Brain microvascular endothelial cell (primary cell): ENCODE results near the gene SLC6A20.

Experiments used
- DNase-seq: peaks from one replicate; pipeline ENCODE4 v3.0.0-alpha.2; 2020
- H3K27ac ChIP-seq: fragments of 250-450 bp; sonication (Bioruptor Pico); 2 replicates; pipeline ENCODE4 v1.5.1; 2020; ENCODE audit warnings: mild to moderate bottlenecking, moderate library complexity
- H3K27me3 ChIP-seq: fragments of 250-450 bp; sonication (Bioruptor Pico); replicated peaks from 2 replicates; pipeline ENCODE4 v1.5.1; 2020; ENCODE audit warnings: mild to moderate bottlenecking
- H3K36me3 ChIP-seq: fragments of 250-450 bp; sonication (Bioruptor Pico); replicated peaks from 2 replicates; pipeline ENCODE4 v1.5.1; 2020; ENCODE audit warnings: mild to moderate bottlenecking
- H3K4me3 ChIP-seq: 2 replicates; pipeline ENCODE4 v1.5.1; 2011; ENCODE audit warnings: low read depth, mild to moderate bottlenecking, control low read depth, low read length, moderate library complexity
- in situ Hi-C: cut with HindIII; loops from 2 replicates; pipeline ENCODE4 v1.10.0; 2017; ENCODE audit warnings: low sequenced_read_pairs, low pct_ligation_motif_present
- TF ChIP-seq, protein P1 (sequence below): IDR thresholded peaks from 2 replicates; pipeline ENCODE4 v1.5.1; 2011; ENCODE audit warnings: low read depth, mild to moderate bottlenecking, moderate library complexity, low read length, control low read depth, inconsistent platforms; ENCODE audit errors: missing control alignments

Gene SLC6A20

DNA sequence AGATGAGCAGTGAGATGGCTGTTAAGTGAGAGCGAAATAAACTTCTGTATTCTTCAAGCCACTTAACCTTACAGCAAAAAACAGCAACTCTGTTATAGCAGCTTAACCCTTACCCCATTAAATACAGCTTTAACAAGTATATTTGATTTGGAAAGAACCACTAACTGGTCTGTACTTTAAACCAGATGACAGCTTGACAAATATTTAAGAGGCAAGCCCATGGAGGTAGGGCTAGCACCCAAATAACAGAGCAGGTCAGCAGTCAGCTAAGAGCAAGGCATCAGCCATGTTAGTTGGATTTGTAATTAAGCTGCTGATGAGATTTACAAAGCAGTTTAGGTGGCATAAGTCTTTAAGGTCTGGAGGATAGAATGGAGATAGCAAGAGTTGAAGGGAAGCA lies 42.1 kb upstream of the SLC6A20 start:
- in situ Hi-C loops: no loop called here
- DNase-seq: no peak
- Histone ChIP-seq H3K36me3 (peaks cover 6% of the 10 kb centered on the region), H3K27me3 (no peaks in the 10 kb centered on the region), H3K27ac (no peak overlapping the region), H3K4me3 (no peak overlapping the region)
- TF ChIP-seq, protein P1, sequence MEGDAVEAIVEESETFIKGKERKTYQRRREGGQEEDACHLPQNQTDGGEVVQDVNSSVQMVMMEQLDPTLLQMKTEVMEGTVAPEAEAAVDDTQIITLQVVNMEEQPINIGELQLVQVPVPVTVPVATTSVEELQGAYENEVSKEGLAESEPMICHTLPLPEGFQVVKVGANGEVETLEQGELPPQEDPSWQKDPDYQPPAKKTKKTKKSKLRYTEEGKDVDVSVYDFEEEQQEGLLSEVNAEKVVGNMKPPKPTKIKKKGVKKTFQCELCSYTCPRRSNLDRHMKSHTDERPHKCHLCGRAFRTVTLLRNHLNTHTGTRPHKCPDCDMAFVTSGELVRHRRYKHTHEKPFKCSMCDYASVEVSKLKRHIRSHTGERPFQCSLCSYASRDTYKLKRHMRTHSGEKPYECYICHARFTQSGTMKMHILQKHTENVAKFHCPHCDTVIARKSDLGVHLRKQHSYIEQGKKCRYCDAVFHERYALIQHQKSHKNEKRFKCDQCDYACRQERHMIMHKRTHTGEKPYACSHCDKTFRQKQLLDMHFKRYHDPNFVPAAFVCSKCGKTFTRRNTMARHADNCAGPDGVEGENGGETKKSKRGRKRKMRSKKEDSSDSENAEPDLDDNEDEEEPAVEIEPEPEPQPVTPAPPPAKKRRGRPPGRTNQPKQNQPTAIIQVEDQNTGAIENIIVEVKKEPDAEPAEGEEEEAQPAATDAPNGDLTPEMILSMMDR: no peak

DNA sequence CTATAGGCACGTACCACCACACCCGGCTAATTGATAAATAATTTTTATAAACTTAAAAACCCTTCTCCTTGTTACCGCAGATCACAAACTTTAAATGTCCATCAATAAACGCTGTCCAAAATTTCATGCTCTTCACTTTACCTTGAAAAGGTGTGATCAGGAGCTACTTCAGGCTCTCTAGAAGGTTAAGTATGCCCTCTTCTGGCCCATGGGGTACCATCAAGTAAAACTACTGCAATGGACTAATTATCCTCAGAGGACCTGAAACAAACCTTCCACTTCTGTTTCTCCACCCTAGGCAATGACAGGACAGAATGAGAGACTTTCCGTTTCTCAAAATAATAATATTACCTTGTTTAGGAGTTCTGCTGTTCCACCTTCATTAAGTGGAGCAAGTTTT lies 36.4 kb upstream of the SLC6A20 start:
- TF ChIP-seq, protein P1: peak; percentile 51
- H3K27ac ChIP-seq: no peak overlapping the region
- DNase-seq: no peak
- no peaks in the 10 kb centered on the region for H3K27me3 ChIP-seq
- in situ Hi-C loops: no loop called here
- no peak overlapping the region for H3K4me3 ChIP-seq
- peaks cover 14% of the 10 kb centered on the region for H3K36me3 ChIP-seq

GRCh38 chr3:45830121-45830520 lies 33.8 kb upstream of the SLC6A20 start:
- Histone ChIP-seq H3K4me3 (no peak overlapping the region), H3K27me3 (no peaks in the 10 kb centered on the region), H3K27ac (no peak overlapping the region), H3K36me3 (peaks cover 21% of the 10 kb centered on the region)
- in situ Hi-C loops: no loop called here
- no peak for DNase-seq
- TF ChIP-seq, protein P1: no peak

- in situ Hi-C loops: no loop called here
- TF ChIP-seq, protein P1: no peak
- Histone ChIP-seq H3K27ac (no peak overlapping the region), H3K4me3 (no peak overlapping the region), H3K27me3 (no peaks in the 10 kb centered on the region), H3K36me3 (peaks cover 22% of the 10 kb centered on the region)
- DNase-seq: no peak
Measured at GRCh38 chr3:45826908-45827307, 30.6 kb upstream of the SLC6A20 start.

GRCh38 chr3:45826321-45826720 lies 30.0 kb upstream of the SLC6A20 start:
- Histone ChIP-seq H3K27ac (no peak overlapping the region), H3K27me3 (no peaks in the 10 kb centered on the region), H3K36me3 (peaks cover 22% of the 10 kb centered on the region), H3K4me3 (no peak overlapping the region)
- in situ Hi-C loops: no loop called here
- DNase-seq: no peak
- TF ChIP-seq, protein P1: no peak

- no peak overlapping the region for H3K27ac ChIP-seq
- in situ Hi-C loops: no loop called here
- no peak for DNase-seq
- no peaks in the 10 kb centered on the region for H3K27me3 ChIP-seq
- TF ChIP-seq, protein P1: no peak
- peaks cover 9% of the 10 kb centered on the region for H3K36me3 ChIP-seq
- no peak overlapping the region for H3K4me3 ChIP-seq
Measured at GRCh38 chr3:45821127-45821526, 24.8 kb upstream of the SLC6A20 start.
